LNCaP clone FGC (cell line): ENCODE results near the gene PIK3R6.

Source experiments
- DNase-seq: peaks from one replicate; pipeline ENCODE4 v3.0.0-alpha.2; 2011; ENCODE audit warnings: low read depth
- H3K4me3 ChIP-seq: 2 replicates; pipeline ENCODE4 v1.5.1; 2011; ENCODE audit warnings: mild to moderate bottlenecking, low read depth, low read length, control low read depth
- CTCF ChIP-seq: IDR thresholded peaks from 2 replicates; pipeline ENCODE4 v1.5.1; 2012; ENCODE audit warnings: mild to moderate bottlenecking; ENCODE audit not compliant: control insufficient read depth, insufficient read depth; ENCODE audit errors: extremely low read depth

PIK3R6 gene

DNA sequence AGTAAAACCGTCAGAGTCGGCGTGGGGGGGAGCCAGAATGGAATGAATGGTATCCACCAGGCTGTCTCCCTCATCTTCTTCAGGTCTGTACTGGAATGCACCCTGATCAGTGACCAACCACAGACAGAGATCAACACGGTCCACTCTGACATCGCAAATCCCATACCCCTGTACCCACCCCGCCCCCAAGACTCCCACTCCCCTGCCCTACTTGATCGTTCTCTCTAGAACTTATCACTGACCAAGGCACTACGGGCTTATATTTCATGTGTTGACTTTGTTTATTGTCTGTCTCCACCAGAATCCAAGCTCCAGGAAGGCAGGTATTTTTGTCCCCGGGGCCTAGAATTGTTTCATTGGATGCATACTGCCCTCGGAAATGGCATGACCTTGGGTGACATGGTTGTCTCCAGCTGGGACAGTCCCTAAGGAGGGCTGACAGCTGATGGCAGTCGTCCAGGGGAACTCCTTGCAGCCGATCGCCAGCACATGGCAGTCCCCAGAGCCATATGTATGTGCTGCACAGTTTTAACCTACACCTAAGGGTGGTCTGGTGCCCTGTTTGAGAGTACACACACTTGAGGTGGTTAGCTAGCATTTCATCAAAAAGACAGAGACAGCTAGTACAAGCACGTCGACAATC, 67.8 kb downstream of the PIK3R6 start:
- no peak overlapping the region; the same call in 1 of the 2 replicates for H3K4me3 ChIP-seq
- no peak for TF ChIP-seq CTCF
- DNase-seq: no peak

GRCh38 chr17:8798846-8799569, 68.5 kb downstream of the PIK3R6 start, which contains the start of gene MFSD6L:
Gene MFSD6L, minus strand, starts transcription at chr17:8799365. Its CDS starts 245 bp downstream, at chr17:8799120.
- peak; percentile 43; the same call in 1 of the 2 replicates for TF ChIP-seq CTCF

DNA sequence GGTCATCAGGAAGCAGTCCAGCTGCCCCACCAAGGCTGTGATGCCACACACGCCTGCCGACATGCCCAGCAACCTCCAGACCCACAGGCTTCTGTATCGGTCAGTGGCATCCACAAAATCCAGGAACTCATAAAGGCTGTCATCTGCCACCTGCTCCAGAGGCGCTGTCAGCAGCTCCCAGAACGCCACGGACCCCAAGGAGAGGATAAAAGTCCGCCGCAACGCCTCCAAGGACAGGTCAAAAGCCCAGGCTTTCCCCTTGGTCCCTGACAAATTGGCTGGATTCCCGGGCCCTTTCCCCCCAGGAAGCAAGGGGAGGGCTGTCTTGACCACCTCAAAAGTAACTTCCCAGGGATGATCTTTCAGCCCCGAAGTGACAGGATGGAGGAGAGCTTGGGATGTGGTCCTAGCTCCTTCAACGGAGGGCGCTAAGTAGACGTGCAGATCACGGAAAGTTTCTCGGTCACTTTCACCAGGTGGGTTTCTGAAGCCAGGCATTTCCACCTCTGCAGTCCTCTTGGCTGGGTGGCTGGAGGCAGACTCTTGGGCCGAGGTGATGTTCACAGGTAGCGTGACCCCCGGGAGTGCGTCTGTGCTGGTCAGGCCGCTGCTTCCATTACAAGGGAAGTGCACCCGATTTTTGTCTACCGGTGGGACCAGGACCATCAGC, 69.2 kb downstream of the PIK3R6 start:
- H3K4me3 ChIP-seq: no peak overlapping the region
- no peak for DNase-seq
- TF ChIP-seq CTCF: no peak

More at GRCh38 chr17:8798846-8799569, 68.5 kb downstream of the PIK3R6 start, which contains the start of gene MFSD6L:
- DNase-seq: peak; percentile 25
- H3K4me3 ChIP-seq: no peak within 1 kb of the TSS; the same call in 1 of the 2 replicates

- H3K4me3 ChIP-seq: no peak overlapping the region
- no peak for DNase-seq
- no peak for TF ChIP-seq CTCF
These were observed 69.8 kb downstream of the PIK3R6 start for GRCh38 chr17:8797621-8798175.

- no peak overlapping the region for H3K4me3 ChIP-seq
- DNase-seq: no peak
- TF ChIP-seq CTCF: no peak
These were observed 72.8 kb downstream of the PIK3R6 start for GRCh38 chr17:8794636-8795035.

DNA sequence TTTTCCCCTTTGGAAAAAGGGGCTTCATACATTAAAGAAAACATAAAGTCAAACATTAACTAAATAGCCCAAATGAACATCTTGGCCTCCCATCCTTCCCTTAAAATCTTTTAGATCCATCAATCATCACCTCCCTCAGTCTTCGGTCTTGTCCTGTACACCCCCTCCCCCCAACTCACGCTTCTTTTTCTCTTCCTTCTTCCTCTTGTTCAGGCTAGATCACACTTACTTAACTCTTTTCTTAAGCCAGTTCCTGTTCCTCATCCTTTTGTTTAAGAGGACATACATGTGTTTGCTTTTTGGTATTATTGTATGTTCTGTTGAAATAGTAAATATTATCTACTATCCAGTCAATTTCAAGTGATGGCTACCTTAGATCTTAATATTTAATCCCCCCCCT, 73.8 kb downstream of the PIK3R6 start:
- TF ChIP-seq CTCF: no peak
- no peak for DNase-seq
- no peak overlapping the region for H3K4me3 ChIP-seq
